HFF-Myc (cell line): ENCODE measurements around the gene HTR4.

ENCODE experiments used
- DNase-seq: peaks from one replicate; pipeline ENCODE4 v3.0.0-alpha.2; 2011; ENCODE audit warnings: low read depth; ENCODE audit errors: extremely low read depth
- H3K4me3 ChIP-seq: replicated peaks from 2 replicates; pipeline ENCODE4 v1.5.1; 2011; ENCODE audit warnings: low read depth, mild to moderate bottlenecking, control low read depth, low read length
- CTCF ChIP-seq: IDR thresholded peaks from 2 replicates; pipeline ENCODE4 v1.5.1; 2012; ENCODE audit warnings: mild to moderate bottlenecking, low read depth, low read length, control low read depth; ENCODE audit errors: missing control alignments

The HTR4 gene

GRCh38 chr5:148696187-148697036 is 42.1 kb upstream of the HTR4 start:
- no peak overlapping the region for H3K4me3 ChIP-seq
- no peak for DNase-seq
- TF ChIP-seq CTCF: no peak

- no peak overlapping the region for H3K4me3 ChIP-seq
- no peak for DNase-seq
- TF ChIP-seq CTCF: no peak
Observed at GRCh38 chr5:148690945-148691344, 36.6 kb upstream of the HTR4 start.

- no peak overlapping the region for H3K4me3 ChIP-seq
- no peak for TF ChIP-seq CTCF
- DNase-seq: no peak
Observed at GRCh38 chr5:148688787-148689186, 34.5 kb upstream of the HTR4 start.

GRCh38 chr5:148687871-148688270 is 33.5 kb upstream of the HTR4 start:
- TF ChIP-seq CTCF: no peak
- no peak for DNase-seq
- no peak overlapping the region for H3K4me3 ChIP-seq

GRCh38 chr5:148687427-148687826 is 33.1 kb upstream of the HTR4 start:
- TF ChIP-seq CTCF: peak; percentile 50
- H3K4me3 ChIP-seq: no peak overlapping the region
- DNase-seq: peak; percentile 19

- H3K4me3 ChIP-seq: no peak overlapping the region
- DNase-seq: no peak
- no peak for TF ChIP-seq CTCF
Observed at GRCh38 chr5:148686660-148687059, 32.3 kb upstream of the HTR4 start.
